H9 (cell line): ENCODE results near the gene PODXL2. TPM values are rescaled to one million over a fixed set of nuclear protein-coding genes. Genes with fewer than 3 reads are reported as not detected.
A peak's percentile ranks its signal among the peaks of the same experiment; 100 is the strongest.

Experiments used
- DNase-seq: peaks from one replicate; pipeline ENCODE4 v3.0.0-alpha.2; 2017
- H2AFZ ChIP-seq: one replicate; pipeline ENCODE4 v1.6.1; 2013; ENCODE audit warnings: mild to moderate bottlenecking, low read length, control low read depth, moderate library complexity
- H2AK5ac ChIP-seq: 2 replicates; pipeline ENCODE4 v1.6.1; 2013; ENCODE audit warnings: low read length, control low read depth, mixed read lengths; ENCODE audit not compliant: insufficient read length
- H2BK120ac ChIP-seq: one replicate; pipeline ENCODE4 v1.6.1; 2013; ENCODE audit warnings: low read depth, mild to moderate bottlenecking, low read length, control low read depth, inconsistent platforms; ENCODE audit not compliant: poor library complexity, severe bottlenecking
- H2BK12ac ChIP-seq: 2 replicates; pipeline ENCODE4 v1.6.1; 2013; ENCODE audit warnings: low read length, control low read depth, mixed read lengths, low read depth; ENCODE audit not compliant: insufficient read length
- H2BK15ac ChIP-seq: 2 replicates; pipeline ENCODE4 v1.6.1; 2013; ENCODE audit warnings: low read depth, low read length, control low read depth
- H2BK20ac ChIP-seq: one replicate; pipeline ENCODE4 v1.6.1; 2013; ENCODE audit warnings: low read depth, mild to moderate bottlenecking, low read length, control low read depth, inconsistent platforms; ENCODE audit not compliant: poor library complexity, severe bottlenecking
- H2BK5ac ChIP-seq: 2 replicates; pipeline ENCODE4 v1.6.1; 2013; ENCODE audit warnings: low read length, control low read depth, mixed read lengths; ENCODE audit not compliant: insufficient read length
- H3K14ac ChIP-seq: 2 replicates; pipeline ENCODE4 v1.6.1; 2013; ENCODE audit warnings: low read length, control low read depth; ENCODE audit not compliant: insufficient read depth
- H3K18ac ChIP-seq: 2 replicates; pipeline ENCODE4 v1.6.1; 2013; ENCODE audit warnings: low read depth, mild to moderate bottlenecking, mixed read lengths, low read length, control low read depth; ENCODE audit not compliant: insufficient read length
- H3K23ac ChIP-seq: 2 replicates; pipeline ENCODE4 v1.6.1; 2013; ENCODE audit warnings: low read length, control low read depth, mixed read lengths, low read depth; ENCODE audit not compliant: insufficient read length
- H3K23me2 ChIP-seq: 2 replicates; pipeline ENCODE4 v1.6.1; 2013; ENCODE audit warnings: low read depth, mild to moderate bottlenecking, mixed read lengths, low read length, control low read depth; ENCODE audit not compliant: insufficient read length, poor library complexity, severe bottlenecking
- H3K27ac ChIP-seq: 2 replicates; pipeline ENCODE4 v1.5.1; 2013; ENCODE audit warnings: low read length, control low read depth, mixed read lengths, low read depth; ENCODE audit not compliant: insufficient read length
- H3K27me3 ChIP-seq: 2 replicates; pipeline ENCODE4 v1.6.1; 2013; ENCODE audit warnings: low read length, control low read depth, inconsistent platforms; ENCODE audit not compliant: insufficient read depth
- H3K4ac ChIP-seq: 2 replicates; pipeline ENCODE4 v1.6.1; 2013; ENCODE audit warnings: low read depth, mild to moderate bottlenecking, control low read depth, inconsistent platforms, low read length, moderate library complexity
- H3K4me1 ChIP-seq: 2 replicates; pipeline ENCODE4 v1.6.1; 2013; ENCODE audit warnings: low read length, control low read depth, inconsistent platforms; ENCODE audit not compliant: insufficient read depth
- H3K4me2 ChIP-seq: 2 replicates; pipeline ENCODE4 v1.6.1; 2013; ENCODE audit warnings: low read length, control low read depth, mixed read lengths; ENCODE audit not compliant: insufficient read length, insufficient read depth
- H3K56ac ChIP-seq: 2 replicates; pipeline ENCODE4 v1.6.1; 2013; ENCODE audit warnings: low read depth, mild to moderate bottlenecking, mixed read lengths, low read length, control low read depth; ENCODE audit not compliant: insufficient read length
- H3K79me1 ChIP-seq: 2 replicates; pipeline ENCODE4 v1.6.1; 2013; ENCODE audit warnings: low read depth, mild to moderate bottlenecking, moderate library complexity, low read length, control low read depth, inconsistent platforms; ENCODE audit not compliant: insufficient read depth, poor library complexity, severe bottlenecking
- H3K79me2 ChIP-seq: 2 replicates; pipeline ENCODE4 v1.6.1; 2013; ENCODE audit warnings: low read length, control low read depth, inconsistent platforms; ENCODE audit not compliant: insufficient read depth
- H3K9ac ChIP-seq: 2 replicates; pipeline ENCODE4 v1.6.1; 2013; ENCODE audit warnings: low read length, control low read depth, mixed read lengths; ENCODE audit not compliant: insufficient read length; ENCODE audit errors: extremely low read depth
- H3K9me3 ChIP-seq: one replicate; pipeline ENCODE4 v1.6.1; 2013; ENCODE audit warnings: low read depth, low read length, inconsistent platforms; ENCODE audit not compliant: control insufficient read depth
- H3T11ph ChIP-seq: one replicate; pipeline ENCODE4 v1.6.1; 2013; ENCODE audit warnings: mild to moderate bottlenecking, low read length, control low read depth, inconsistent platforms
- H4K20me1 ChIP-seq: one replicate; pipeline ENCODE4 v1.6.1; 2013; ENCODE audit not compliant: control insufficient read depth, insufficient read length, insufficient read depth
- H4K5ac ChIP-seq: 2 replicates; pipeline ENCODE4 v1.6.1; 2013; ENCODE audit warnings: low read depth, mild to moderate bottlenecking, mixed read lengths, low read length, control low read depth; ENCODE audit not compliant: insufficient read length
- H4K8ac ChIP-seq: replicated peaks from 2 replicates; pipeline ENCODE4 v1.6.1; 2013; ENCODE audit warnings: low read length, control low read depth, mixed read lengths, low read depth; ENCODE audit not compliant: insufficient read length
- H4K91ac ChIP-seq: 2 replicates; pipeline ENCODE4 v1.6.1; 2013; ENCODE audit warnings: low read depth, mild to moderate bottlenecking, moderate library complexity, mixed read lengths, low read length, control low read depth; ENCODE audit not compliant: insufficient read length
- H3K27ac Mint-ChIP-seq, 3 experiments: 2 replicates in 2 of 3; 3 replicates in 1 of 3; pipeline ENCODE4 v1.8.0; 2020 to 2021; ENCODE audit warnings: mixed read lengths in 3 of 3, mild to moderate bottlenecking in 1 of 3, moderate library complexity in 1 of 3
- H3K27me3 Mint-ChIP-seq: 2 replicates; pipeline ENCODE4 v1.8.0; 2021; ENCODE audit warnings: low read depth, mild to moderate bottlenecking, moderate library complexity, mixed read lengths
- H3K36me3 Mint-ChIP-seq, 3 experiments: 2 replicates in 2 of 3; 3 replicates in 1 of 3; pipeline ENCODE4 v1.8.0; 2020 to 2021; ENCODE audit warnings: low read depth in 3 of 3, mixed read lengths in 3 of 3; ENCODE audit not compliant: insufficient read depth in 1 of 3
- H3K4me1 Mint-ChIP-seq, 2 experiments: 2 replicates each; pipeline ENCODE4 v1.8.0; 2020; ENCODE audit warnings: mixed read lengths in 2 of 2
- H3K4me3 Mint-ChIP-seq, 2 experiments: 2 replicates in 1 of 2; 3 replicates in 1 of 2; pipeline ENCODE4 v1.8.0; 2020 to 2021; ENCODE audit warnings: mild to moderate bottlenecking in 2 of 2, mixed read lengths in 2 of 2, moderate library complexity in 1 of 2
- H3K9me3 Mint-ChIP-seq, 2 experiments: 2 replicates in 1 of 2; 3 replicates in 1 of 2; pipeline ENCODE4 v1.8.0; 2020; ENCODE audit warnings: mild to moderate bottlenecking in 2 of 2, mixed read lengths in 2 of 2, moderate library complexity in 1 of 2
- CTCF ChIP-seq: fragments of 200-600 bp; sonication (generic); conservative IDR thresholded peaks from 3 replicates; pipeline ENCODE4 v1.8.0; 2021; ENCODE audit warnings: antibody characterized with exemption, mild to moderate bottlenecking
- WGBS: extraction: QIAGEN DNeasy Blood & Tissue Kit; methylation state at CpG from one replicate; pipeline ENCODE4 v1.1.7; 2013; ENCODE audit warnings: missing lambda C conversion rate, low lambda C conversion rate, mixed read lengths; ENCODE audit not compliant: insufficient read length; ENCODE audit errors: extremely low coverage; 5-methylcytosine and 5-hydroxymethylcytosine counted together
- total RNA-seq: library from RNA; stranded (reverse); gene quantifications from 2 replicates; pipeline ENCODE4 v1.2.1, GENCODE V29; 2021

Gene PODXL2
- total RNA-seq, 1 experiment from 2014 or later, result 24.6 TPM

GRCh38 chr3:127590282-127590592, 38.7 kb upstream of the PODXL2 start:
- Mint-ChIP-seq H3K4me3 (peak overlapping the region; percentile 75 to 93), H3K9me3 (no peaks in the 10 kb centered on the region; a peak in 1 of 5 replicates), H3K4me1 (peaks cover 21 to 22% of the 10 kb centered on the region in 2 experiments), H3K27ac (peak overlapping the region in 1 of 3 experiments; percentile 94; a peak in 1 of 7 replicates), H3K27me3 (peaks cover 4% of the 10 kb centered on the region), H3K36me3 (peaks cover 0 to 8% (median 4%) of the 10 kb centered on the region in 3 experiments; a peak in 3 of 7 replicates)
- H3K27me3 ChIP-seq, result no peaks in the 10 kb centered on the region
- no peak overlapping the region for H2BK20ac ChIP-seq
- H3K56ac ChIP-seq, result no peak overlapping the region
- no peak for DNase-seq
- peak overlapping the region; percentile 34 for H3K4me2 ChIP-seq
- no peak overlapping the region for H3K4ac ChIP-seq
- no CpG with 5 or more reads among the region's 41 CpGs for WGBS
- no peaks in the 10 kb centered on the region for H3K79me2 ChIP-seq
- peaks cover 3% of the 10 kb centered on the region for H4K20me1 ChIP-seq
- no peak overlapping the region for H2AK5ac ChIP-seq
- no peak overlapping the region for H4K8ac ChIP-seq
- no peak overlapping the region for H3K18ac ChIP-seq
- no peak overlapping the region for H2BK12ac ChIP-seq
- no peak overlapping the region for H4K91ac ChIP-seq
- H3T11ph ChIP-seq, result no peak overlapping the region
- H3K27ac ChIP-seq, result no peak overlapping the region
- H2BK15ac ChIP-seq, result no peak overlapping the region
- no peaks in the 10 kb centered on the region for H3K9me3 ChIP-seq
- no peaks in the 10 kb centered on the region for H3K4me1 ChIP-seq
- no peak overlapping the region for H2BK120ac ChIP-seq
- no peak for TF ChIP-seq CTCF
- peak overlapping the region; percentile 35 for H3K9ac ChIP-seq
- H3K23ac ChIP-seq, result no peak overlapping the region
- no peak overlapping the region for H2BK5ac ChIP-seq
- no peak overlapping the region for H2AFZ ChIP-seq
- H3K23me2 ChIP-seq, result peaks cover 5% of the 10 kb centered on the region
- no peak overlapping the region for H3K14ac ChIP-seq
- H4K5ac ChIP-seq, result no peak overlapping the region
- H3K79me1 ChIP-seq, result no peaks in the 10 kb centered on the region
